ENCODE data around the gene NDUFA5.

GRCh38 chr7:123579416-123579815 lies 21.8 kb upstream of the NDUFA5 start:
- TF ChIP-seq POLR2A (IDR thresholded peaks at IDR 0.05) (no peak), CTCF (IDR thresholded peaks at IDR 0.05) (no peak), EP300 (IDR thresholded peaks at IDR 0.05) (no peak)
